Inferior parietal cortex (tissue), 1 donor: ENCODE measurements around the gene OTUD3.
"Not testable (repeated sequence)": the region's sequence is repeated elsewhere in the genome, so short reads cannot be mapped to it uniquely, and the experiment has no call there.

Source experiments
- DNase-seq: peaks from one replicate; pipeline ENCODE4 v3.0.0-alpha.2; 2016; ENCODE audit errors: extremely low spot score

OTUD3 gene

GRCh38 chr1:19868575-19868974 is 13.6 kb upstream of the OTUD3 start:
- DNase-seq = not testable (repeated sequence)

GRCh38 chr1:19869453-19869852 is 12.7 kb upstream of the OTUD3 start:
- DNase-seq = not testable (repeated sequence)

GRCh38 chr1:19869929-19870328 is 12.3 kb upstream of the OTUD3 start:
- no peak for DNase-seq

- no peak for DNase-seq
These were observed 10.0 kb upstream of the OTUD3 start for GRCh38 chr1:19872190-19872589.

- no peak for DNase-seq
These were observed 4.9 kb upstream of the OTUD3 start for GRCh38 chr1:19877181-19877750.

- DNase-seq = no peak
These were observed 4.2 kb upstream of the OTUD3 start for GRCh38 chr1:19877821-19878636.

- DNase-seq = no peak
These were observed 3.6 kb upstream of the OTUD3 start for GRCh38 chr1:19878637-19878985.

GRCh38 chr1:19879227-19879626 is 3.0 kb upstream of the OTUD3 start:
- no peak for DNase-seq

- DNase-seq = no peak
These were observed 2.5 kb upstream of the OTUD3 start for GRCh38 chr1:19879661-19880060.

- DNase-seq = not testable (repeated sequence)
These were observed 1.4 kb upstream of the OTUD3 start for GRCh38 chr1:19880841-19881240.

GRCh38 chr1:19884312-19884711 is 2.1 kb downstream of the OTUD3 start:
- DNase-seq = no peak

GRCh38 chr1:19885821-19886220 is 3.6 kb downstream of the OTUD3 start:
- no peak for DNase-seq

- no peak for DNase-seq
These were observed 5.9 kb downstream of the OTUD3 start for GRCh38 chr1:19888112-19888511.

- DNase-seq = no peak
These were observed 7.5 kb downstream of the OTUD3 start for GRCh38 chr1:19889656-19890055.

- no peak for DNase-seq
These were observed 9.9 kb downstream of the OTUD3 start for GRCh38 chr1:19892129-19892528.

- DNase-seq = no peak
These were observed 10.5 kb downstream of the OTUD3 start for GRCh38 chr1:19892628-19893168.

GRCh38 chr1:19893687-19894086 is 11.5 kb downstream of the OTUD3 start:
- DNase-seq = no peak

- DNase-seq = no peak
These were observed 12.0 kb downstream of the OTUD3 start for GRCh38 chr1:19894218-19894617.

- no peak for DNase-seq
These were observed 19.5 kb downstream of the OTUD3 start for GRCh38 chr1:19901653-19902052.

- no peak for DNase-seq
These were observed 21.4 kb downstream of the OTUD3 start for GRCh38 chr1:19903621-19904020.

- no peak for DNase-seq
These were observed 25.3 kb downstream of the OTUD3 start for GRCh38 chr1:19907456-19907855.

GRCh38 chr1:19909392-19909791 is 27.2 kb downstream of the OTUD3 start:
- DNase-seq = no peak

- no peak for DNase-seq
These were observed 27.8 kb downstream of the OTUD3 start for GRCh38 chr1:19909971-19910370.
